ENCODE data around the gene RUFY4.

RUFY4 gene

DNA sequence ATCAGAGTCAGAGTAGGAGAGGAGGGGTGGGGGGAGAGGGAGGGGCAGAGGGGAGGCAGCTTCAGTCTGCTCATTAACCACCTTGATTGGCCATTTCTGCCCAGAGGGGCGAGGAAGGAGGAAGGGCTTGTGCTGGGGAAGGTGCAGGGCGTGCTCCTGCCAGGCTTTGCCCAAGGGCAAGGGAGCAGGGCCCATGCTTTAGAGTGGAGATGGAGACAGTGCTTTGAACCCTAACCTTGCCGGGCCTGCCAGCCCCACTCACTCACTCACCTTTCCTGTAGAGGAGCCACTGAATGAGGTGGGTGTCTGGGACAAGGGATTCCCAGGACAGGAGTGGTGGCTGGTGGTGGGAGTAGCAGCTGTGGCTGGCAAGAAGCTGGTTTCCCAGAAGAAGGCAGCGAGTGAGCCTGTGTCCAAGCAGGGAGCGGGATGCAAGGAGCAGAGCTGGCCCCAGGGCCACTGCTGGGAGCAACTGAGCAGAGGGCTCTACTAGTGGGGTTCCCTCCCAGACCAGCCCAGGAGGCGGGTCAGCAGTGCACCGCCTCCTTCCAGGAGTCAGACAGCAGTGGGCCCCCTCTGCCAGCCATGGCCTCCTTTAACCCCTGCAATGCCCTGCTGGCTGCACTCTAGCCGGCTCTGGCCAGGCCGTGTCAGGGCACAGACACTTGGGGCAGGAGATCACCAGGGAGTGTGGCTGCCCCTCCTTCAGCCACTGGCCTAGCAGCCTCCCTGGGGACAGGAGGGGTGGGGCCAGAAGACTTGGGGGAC is 3.6 kb upstream of the RUFY4 start:
- no peak for DNase-seq

DNA sequence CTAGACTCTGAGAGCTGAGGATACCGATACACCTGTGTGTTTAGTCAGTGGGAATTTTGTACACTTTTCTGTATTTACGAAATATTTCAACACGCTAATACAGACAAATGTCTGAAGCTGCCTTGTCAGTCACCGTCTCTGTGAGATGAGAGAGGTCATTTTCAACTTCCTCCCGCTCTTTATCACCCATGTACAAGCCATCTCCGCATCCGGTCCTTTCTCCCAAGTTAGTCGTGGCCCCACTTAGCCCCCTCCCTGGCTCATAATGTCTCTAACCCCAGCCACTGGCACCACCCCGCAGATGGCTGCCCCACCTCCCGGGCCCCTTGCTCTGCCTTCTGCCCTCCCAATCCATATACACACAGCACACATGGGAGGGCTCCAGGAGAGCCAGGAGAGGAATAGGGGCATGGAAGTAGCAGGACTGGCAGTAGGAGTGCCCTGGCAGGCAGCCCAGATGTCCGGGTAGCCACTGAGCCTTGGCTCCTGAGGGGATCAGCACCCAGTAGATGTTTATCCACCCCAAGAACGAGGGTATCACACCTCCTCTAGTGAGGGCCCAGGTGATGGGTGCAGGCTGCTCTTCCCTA is 2.0 kb upstream of the RUFY4 start:
- DNase-seq: no peak

DNA sequence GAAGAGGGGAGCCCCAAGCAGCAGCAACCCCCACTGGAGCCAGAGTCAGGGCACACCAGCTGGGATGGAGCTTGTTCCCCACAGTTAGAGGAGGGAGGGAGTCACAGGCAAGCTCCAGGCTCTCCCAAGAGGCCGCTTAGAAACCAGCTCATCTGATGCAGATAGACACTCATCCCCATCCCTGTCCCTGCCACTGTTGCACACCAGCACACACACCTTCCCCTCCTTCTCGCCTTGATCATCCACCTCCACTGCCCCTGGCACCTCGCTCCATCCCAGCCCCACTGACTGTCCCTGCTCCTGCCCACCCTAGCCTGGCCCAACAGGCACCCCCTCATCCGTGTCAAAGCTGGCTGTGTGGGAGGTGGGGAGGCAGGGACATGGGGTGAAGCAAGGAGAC is 1.5 kb upstream of the RUFY4 start:
- no peak for DNase-seq

DNA sequence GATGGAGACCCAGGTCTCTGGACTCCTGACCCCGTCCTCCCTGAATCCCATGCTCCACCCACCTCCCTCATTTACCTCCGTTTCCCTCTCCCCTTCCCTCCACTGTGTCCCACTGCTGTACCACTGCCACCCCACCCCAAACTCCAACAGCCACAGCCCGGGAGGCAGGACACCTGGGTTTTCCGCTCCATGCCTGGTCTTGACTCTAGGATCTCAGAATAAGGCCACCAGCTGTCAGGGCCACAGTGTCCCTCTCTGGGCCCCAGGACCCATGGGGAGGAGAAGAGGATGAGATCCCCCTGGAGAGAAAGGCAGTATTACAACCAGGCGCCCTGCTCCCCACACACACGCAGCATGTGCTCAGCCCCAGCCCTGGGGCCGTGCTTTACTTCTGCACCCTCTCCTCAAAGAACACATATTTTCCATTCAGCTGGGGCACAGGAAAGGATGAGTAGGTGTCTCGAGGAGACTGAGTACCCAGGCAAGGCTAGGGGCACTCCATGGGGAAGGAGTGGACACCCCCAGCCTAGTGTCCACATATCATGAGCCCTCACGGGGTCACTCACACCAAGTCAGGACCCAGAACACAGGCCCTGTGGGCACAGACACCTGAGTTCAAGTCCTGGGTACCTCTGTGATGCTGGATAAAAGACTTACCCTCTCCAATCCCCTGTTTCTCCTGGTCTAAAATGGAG is 700 bp downstream of the RUFY4 start:
- no peak for DNase-seq

DNA sequence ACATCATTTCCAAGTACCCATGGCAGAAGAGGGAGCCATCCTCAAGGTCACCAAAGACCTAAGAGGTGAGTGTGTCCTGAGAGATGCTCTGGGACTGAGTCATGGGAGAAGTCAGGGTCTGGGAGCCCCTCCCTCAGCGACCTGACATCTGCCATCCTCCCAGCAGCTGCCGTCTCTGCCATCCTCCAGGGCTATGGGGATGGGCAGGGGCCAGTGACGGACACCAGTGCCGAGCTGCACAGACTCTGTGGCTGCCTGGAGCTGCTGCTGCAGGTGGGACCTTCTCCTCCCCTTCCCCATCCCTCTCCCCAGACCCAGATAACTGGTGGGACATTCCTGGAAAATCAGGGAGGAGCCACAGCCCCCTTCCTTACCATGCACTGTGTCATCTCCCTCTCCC is 1.5 kb downstream of the RUFY4 start:
- DNase-seq: no peak

DNA sequence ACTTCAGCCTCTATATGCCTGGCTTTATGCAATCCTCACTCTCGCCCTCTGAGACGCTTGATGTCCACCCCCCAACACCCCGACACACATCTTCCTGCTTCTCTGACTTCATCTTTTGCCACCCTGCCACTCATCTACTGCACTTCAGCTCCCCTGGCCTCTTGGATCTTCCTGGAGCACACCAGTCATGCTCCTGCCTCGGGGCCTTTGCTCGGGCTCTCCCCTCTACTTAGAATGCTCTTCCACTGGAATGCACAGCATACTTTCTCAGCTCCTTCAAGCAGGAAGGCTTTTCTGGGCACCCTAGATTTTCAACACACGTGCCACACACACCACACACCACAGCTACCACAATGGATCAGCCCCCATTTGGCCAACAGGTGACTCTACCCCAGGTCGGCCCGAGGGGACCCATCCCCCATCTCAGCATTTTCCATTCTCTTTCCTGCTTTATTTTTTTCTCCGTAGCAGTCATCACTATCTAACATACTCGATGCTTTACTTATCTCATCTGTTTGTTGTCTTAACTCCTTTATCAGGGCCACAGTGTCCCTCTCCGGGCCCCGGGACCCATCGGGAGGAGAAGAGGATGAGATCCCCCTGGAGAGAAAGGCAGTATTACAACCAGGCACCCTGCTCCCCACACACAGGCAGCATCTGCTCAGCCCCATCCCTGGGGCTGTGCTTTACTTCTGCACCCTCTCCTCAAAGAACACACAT is 2.3 kb downstream of the RUFY4 start:
- DNase-seq: no peak

DNA sequence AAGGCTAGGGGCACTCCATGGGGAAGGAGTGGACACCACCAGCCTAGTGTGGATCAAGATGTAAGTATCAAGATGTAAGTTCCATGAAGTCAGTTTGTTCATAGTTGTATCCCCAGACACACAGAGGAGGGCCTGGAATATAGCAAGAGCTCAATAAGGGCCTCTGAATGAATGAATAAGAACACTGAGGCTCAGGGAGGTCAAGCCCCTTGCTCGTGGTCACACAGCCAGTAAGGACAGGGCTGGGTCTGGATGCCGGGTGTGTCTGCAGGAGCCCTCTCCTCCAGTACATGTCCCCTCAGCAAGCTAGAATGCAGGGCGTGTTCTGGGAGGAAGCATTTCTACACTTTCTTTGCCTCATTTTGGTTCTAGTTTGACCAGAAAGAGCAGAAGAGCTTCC is 2.9 kb downstream of the RUFY4 start:
- DNase-seq: no peak

DNA sequence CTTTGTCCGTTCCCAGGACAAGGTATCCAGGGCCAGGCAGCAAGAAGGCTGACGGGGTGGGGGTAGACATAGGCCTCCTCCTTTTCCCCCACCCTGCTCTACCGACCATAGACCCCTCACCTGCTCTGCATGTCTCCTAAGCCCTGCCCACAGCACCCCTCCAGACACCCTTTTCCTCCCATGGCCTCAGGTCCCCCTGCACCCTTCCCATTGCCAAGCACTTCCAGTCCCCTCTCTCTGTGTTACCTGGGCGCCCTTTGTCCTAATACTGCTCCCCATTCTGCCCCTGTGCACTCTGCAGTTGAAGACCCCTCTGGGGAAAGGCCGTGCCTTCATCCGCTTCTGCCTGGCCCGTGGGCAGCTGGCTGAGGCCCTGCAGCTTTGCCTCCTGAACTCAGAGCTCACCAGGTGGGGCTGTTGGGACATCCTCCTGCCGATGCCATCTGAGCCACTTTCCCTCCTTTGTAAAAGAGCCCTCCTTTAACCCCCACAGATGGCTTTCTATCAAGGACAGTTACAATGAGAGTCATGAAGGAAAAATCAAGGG is 3.5 kb downstream of the RUFY4 start:
- no peak for DNase-seq

DNA sequence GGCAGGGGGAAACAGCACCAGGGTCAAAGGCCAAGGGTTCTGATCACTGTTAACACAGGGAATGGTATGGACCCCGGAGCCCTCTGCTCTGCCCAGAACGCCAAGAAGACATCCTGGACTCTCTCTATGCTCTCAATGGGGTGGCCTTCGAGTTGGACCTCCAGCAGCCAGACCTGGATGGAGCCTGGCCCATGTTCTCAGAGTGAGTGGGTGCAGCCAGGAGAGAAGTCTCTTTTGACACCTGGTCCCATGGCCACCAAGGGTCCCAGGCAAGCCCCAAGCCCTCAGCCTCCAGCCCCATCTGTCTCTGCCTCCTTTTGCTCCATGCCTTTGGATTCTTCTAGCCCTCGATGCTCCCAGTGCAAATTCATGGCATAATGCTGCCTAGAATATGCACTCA is 4.1 kb downstream of the RUFY4 start:
- DNase-seq: no peak

DNA sequence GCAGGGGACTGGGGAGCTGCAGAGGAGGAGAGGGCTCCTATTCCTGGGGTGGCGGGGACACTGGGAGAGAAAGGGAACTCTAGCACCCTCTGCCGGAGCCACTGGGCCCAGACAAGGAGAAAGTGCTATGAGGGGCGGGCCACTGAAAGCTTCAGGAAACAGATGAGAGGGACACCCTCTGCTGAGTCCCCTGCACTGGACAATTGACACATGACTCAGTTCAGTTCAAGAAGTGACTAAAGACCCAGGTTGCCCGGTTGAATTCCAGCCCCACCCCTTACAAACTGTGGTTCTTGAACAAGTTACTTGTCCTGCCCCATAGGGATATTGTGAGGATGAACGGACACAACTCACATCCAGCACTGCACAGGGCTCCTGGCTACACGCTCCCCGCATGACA is 5.0 kb downstream of the RUFY4 start:
- no peak for DNase-seq

DNA sequence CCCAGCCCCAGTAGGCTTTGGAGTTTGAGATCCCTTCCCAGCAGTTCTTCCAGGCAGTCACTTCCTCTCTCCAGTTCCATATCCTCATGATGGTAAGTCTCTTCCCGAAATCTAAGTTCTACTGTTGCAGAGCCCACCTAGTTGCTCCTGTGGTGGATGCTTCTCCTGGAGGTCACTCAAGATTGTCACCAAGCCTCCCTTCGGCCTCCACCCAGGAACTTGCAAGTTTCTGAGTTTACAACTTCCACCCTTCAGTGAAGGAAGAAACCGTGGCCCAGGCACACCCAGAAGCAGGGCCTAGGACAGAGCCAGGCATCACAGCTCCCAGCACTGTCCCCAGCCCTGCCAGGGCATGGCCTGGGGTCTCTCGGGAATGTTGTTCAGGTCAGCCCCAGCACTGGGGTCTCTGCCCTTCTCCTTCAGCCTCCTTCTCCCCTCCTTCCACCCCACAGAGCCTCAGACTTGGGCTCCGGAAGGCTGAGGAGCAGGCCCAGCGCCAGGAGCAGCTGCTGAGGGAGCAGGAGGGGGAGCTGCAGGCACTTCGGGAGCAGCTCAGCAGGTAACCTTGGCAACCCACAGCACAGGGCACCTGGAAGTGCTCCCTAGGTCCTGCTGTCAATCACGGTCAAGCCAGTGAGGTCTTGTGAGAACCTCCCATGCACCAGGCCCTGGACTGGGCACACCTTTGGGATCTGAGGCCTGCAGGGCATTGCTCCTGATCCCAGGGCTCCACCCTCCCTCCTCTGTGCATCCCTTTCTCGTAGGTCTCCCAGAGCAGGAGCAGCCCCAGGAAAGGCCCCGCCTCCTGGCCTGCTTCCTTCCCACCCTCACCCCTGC is 7.1 kb downstream of the RUFY4 start:
- DNase-seq: no peak

DNA sequence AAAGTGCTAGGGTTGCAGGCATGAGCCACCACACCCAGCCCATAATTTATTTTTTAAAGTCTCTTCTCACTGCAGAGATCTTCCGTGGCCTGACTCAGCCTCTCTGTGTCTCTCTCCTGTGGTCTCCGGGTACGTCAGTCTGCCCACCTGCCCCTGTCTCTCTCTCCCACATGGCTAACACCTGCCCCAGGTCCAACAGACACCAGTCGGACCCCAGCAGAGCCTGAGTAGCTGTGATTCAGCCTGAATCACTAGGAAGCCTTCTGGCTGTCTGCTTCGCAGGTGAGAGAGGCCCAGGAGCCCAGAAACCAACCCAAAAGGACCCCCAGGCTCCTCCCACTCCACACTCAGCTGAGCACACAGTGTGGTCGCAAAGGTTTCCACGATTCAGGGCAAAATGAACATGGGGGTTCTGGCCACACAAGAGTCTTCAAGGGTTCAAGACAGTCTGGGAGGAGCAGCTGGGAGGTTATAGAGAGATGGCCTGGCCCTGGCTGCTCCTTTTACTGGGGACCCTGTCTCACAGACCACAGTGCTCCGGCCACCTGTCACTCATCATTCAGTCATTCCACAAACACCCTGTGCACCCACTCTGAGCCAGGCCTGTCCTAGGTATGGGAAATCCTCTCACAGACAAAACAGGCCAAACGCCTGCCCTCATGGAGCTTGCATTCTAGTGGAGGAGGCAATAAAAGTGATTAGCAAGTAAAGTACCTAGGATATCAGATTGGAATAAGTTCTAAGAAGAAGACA is 8.6 kb downstream of the RUFY4 start:
- DNase-seq: no peak

DNA sequence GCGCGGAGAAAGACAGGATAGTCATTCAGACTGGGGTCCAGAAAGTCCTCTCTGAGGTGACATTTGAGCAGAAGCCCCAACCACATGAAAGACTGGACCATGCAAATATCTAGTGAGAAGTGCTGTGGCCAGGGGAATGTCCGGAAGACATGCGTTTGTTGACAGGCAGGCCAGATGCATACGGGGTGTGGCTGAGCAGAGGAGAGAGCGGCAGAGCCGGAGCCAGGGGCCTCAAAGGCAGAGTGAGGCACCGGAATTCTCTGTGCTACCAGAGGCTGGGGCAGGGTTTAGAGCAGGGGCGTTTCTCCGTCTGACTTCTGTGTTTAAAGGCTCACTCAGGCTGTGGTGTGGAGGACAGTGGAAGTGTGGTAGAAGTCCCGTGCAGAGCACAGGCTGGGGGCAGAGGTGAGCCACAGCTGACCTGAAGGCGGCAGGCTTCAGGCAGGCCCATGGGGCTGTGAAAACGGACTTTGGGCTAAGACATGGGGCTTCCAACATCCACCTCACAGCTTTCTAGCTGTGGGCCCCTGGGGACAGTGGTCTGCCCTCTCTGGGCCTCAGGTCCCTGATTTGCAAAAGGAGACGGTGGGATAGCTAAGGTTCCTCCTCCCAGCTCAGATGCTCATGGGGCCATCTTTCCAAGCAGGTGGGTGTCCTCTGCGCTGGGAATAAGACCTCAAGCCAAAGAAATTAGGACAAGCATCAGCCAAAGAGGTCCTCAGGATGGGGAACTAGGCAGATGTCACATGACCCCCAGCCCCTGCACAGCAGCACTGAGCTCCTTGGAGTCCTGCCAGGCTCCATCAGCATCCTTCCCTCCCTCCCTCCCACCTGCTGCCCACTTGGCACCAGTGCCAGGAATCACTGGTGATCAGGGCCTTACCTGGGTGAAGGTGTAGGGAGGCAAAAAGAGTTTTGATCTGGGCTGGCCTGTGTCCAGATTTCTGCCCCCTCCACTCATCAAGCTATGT is 11.2 kb downstream of the RUFY4 start:
- no peak for DNase-seq

DNA sequence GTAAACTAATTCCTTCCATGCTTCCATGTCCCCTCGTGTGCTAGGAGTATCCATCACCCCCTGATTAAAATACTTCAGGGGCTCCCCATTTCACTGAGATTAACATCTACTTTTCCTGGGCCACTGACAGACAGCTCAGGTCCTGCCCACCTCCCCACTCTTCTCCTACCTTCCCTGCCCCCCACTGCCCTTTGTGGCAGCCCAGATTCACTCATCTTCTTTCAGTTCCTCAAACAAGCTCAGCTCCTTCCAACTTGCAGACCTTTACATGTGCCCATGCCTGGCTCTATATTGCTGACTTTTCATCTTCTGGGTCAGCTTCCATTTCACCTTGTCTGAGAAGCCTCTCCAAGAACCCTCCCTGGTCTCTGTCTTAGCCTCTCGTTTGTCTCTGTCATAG is 12.0 kb downstream of the RUFY4 start:
- no peak for DNase-seq

DNA sequence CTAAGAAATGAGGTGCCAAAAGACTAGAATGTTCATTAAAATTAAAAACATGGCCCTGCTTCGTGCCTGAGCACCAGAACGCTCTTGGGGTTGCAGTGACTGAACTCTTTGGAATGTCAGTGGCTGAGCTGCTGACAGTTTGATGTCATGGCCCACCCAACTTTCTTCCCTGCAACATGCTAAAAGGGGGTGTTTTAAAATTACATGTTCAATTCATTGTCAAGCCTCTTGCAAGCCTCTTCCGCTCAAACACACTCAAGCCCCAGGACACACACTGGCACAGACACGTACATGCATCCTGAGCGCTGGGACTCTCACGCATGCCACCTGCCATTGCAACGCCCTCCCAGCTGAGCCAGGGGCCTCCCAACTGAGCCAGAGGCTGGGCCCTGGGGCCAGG is 12.6 kb downstream of the RUFY4 start:
- no peak for DNase-seq

DNA sequence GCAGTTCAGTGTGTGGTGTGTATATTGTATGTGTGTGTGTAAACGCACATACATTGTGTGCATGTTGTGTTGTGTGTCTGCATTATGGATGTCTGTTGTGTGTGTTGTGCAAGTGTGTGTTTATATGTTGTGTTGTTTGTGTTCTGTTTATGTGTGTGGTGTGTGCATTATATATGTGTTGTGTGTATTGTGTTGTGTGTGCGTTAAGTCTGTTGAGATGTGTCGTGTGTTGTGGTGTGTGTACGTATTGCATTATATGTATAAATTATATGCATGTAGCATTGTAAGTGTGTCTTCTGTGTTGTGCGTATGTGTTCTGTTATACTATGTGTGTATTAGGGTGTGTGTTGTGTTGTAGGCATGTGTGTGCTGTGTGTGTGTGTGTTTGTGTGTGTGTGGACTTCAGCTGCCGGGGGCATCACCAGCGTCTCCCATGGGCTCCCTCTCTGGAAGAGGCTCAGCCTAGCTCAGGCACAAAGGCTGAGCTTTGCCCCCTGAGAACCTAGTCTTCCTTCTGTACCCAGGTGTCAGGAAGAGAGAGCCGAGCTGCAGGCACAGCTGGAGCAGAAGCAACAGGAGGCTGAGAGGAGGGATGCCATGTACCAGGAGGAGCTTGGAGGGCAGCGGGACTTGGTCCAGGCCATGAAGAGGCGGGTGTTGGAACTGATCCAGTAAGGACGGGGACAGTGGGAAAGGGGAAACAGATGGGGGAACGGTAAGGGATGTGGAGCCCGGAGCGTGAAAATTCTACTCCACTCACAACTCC is 13.7 kb downstream of the RUFY4 start:
- DNase-seq: no peak

DNA sequence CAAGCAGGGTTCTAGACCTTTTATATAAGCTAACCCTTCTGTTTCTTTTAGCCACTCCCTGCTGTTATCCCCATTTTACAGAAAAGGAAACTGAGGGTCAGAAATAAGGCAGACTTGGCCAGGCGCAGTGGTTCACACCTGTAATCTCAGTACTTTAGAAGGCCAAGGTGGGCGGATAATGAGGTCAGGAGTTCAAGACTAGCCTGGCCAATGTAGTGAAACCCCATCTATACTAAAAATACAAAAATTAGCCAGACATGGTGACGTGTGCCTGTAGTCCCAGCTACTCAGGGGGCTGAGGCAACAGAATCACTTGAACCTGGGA is 14.3 kb downstream of the RUFY4 start:
- no peak for DNase-seq

DNA sequence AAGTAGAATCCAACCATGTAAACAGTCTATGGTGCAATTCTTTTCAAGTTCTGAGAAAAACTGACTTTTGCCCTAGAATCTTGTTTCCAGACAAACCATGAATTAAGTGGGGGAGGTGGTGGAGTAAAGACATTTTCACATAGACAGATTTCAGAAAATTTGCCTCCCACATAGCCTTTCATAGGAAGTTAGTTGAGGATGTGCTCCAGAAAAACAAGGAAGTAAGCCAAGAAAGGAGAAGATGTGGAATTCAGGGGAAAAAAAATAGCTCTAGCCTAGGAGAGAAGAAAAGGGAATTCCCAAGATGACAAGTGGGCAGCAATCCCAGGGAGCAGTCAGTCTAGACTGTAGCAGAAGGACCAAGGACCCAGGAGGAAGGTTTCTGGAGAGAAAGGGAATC is 17.4 kb downstream of the RUFY4 start:
- DNase-seq: no peak

DNA sequence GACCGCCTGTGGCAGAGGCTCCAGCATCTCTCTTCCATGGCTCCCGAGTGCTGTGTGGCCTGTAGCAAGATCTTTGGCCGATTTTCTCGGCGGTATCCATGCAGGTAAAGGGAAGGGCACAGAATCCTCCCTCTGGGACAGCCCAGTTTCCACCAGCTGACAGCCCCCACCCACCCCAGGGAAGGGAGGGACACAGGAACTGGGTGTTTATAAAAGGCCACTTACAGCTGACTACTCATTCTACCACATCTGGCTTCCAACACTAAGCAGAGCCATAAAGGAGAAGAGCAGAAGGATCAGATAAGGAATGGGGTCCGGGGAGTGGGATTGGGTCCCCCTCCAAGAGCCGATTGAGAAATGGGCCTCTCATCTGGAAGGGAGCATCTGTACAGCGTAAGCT is 20.2 kb downstream of the RUFY4 start:
- no peak for DNase-seq

DNA sequence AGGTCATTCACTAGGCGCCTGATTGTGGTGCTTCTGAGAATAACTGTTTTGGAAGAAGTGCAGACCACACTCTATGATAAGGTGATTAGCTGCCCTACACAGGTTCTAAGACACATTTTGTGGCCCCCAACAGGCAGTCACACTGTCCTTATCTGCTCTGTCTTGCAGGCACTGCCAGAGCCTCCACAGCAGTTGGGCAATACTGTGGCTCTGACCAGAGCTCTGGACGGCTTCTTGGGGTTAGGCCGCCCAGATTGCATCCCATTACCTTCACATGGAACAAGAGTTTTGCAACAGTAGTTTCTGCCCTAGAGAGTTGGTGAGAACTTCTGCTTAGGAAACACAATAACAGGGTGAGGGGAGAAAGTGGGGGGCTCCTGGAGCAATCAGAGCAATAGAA is 22.7 kb downstream of the RUFY4 start:
- no peak for DNase-seq
